RWPE1 (cell line): ENCODE results near the gene CFD.

Experiments used
- CTCF ChIA-PET: fragments of 350-600 bp; sonication (Branson Sonifier 250); formaldehyde crosslinking; extraction: SDS; loops from one replicate; lab custom pipeline; 2021; lab: Yijun Ruan, JAX
- POLR2A ChIA-PET: fragments of 400-600 bp; formaldehyde crosslinking; extraction: SDS; loops from one replicate; lab custom pipeline; 2020; ENCODE audit warnings: antibody characterized with exemption; ENCODE audit not compliant: low non-redundant PET; lab: Yijun Ruan, JAX
- DNase-seq: peaks from one replicate; pipeline ENCODE4 v3.0.0; 2012; ENCODE audit warnings: low spot score
- H3K27ac ChIP-seq: fragments of 450-650 bp; 2 replicates; pipeline ENCODE4 v1.5.1; 2017
- CTCF ChIP-seq: fragments of 450-650 bp; conservative IDR thresholded peaks from 2 replicates; pipeline ENCODE4 v1.5.1; 2017; ENCODE audit warnings: low read depth, mild to moderate bottlenecking

CFD gene

DNA sequence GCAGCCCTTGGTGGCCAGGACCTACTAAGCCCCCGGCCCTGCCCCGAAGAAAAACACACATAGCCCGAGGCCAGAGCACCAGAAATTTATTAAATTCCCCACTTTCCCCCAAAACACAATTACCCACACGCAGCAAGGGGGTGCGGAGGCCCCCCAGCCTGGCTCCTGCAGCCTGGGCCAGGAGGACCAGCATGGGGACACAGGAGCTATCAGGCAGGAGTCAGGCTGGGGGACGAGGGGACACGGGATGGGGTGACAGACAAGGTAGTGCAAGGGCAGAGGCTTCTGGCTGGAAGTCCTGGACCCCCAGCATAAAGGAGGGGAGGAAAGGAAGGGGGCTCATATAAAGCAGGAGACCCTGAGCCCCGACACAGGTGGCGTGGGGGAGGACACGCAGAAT, 37.0 kb downstream of the CFD start:
- CTCF ChIA-PET: no interaction called here
- H3K27ac ChIP-seq: peak overlapping the region; percentile 59; the same call in 1 of the 2 replicates
- no peak for DNase-seq
- no peak for TF ChIP-seq CTCF
- POLR2A ChIA-PET: no interaction called here

- TF ChIP-seq CTCF: no peak
- DNase-seq: no peak
- peak overlapping the region; percentile 59; the same call in 1 of the 2 replicates for H3K27ac ChIP-seq
- POLR2A ChIA-PET: interaction anchor here (0.5 kb wide), 1 partner anchor 17 kb away, joined by 4 read pairs; no protein-coding TSS in a partner anchor
- CTCF ChIA-PET: no interaction called here
Observed at GRCh38 chr19:896999-897398, 37.5 kb downstream of the CFD start.

DNA sequence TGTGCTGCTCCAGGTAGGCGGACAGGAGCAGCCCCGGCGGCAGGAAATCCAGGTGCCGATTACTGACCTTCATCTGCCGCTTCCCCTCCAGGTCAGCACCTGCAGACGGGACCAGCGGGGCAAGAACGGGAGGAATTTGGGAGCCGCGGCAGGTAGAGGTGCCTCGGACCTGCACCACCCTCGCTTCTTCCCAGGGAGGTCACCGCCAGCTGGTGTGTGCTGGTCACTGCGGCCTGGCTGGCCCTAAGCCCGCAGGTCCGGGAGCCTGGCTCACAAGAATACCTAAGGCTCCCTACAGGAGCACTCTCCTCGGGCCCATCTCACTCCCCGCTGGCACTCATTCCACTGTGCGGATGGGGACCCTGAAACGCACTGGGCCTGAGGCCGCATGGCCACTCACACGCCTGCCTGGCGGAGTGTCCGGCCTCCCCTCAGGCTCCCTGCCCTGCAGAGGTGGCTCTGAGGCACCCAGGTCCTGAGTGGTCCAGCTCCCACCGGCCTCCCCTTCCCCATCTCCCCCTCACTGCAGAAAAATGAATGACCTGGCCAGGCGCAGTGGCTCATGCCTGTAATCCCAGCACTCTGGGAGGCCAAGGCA, 38.1 kb downstream of the CFD start:
- ChIA-PET CTCF (no interaction called here), POLR2A (interaction anchor here (0.5 kb wide), 2 partner anchors 17 to 51 kb away, joined by 4 to 5 read pairs; no protein-coding TSS in a partner anchor)
- peak overlapping the region; percentile 59 for H3K27ac ChIP-seq
- no peak for DNase-seq
- no peak for TF ChIP-seq CTCF

DNA sequence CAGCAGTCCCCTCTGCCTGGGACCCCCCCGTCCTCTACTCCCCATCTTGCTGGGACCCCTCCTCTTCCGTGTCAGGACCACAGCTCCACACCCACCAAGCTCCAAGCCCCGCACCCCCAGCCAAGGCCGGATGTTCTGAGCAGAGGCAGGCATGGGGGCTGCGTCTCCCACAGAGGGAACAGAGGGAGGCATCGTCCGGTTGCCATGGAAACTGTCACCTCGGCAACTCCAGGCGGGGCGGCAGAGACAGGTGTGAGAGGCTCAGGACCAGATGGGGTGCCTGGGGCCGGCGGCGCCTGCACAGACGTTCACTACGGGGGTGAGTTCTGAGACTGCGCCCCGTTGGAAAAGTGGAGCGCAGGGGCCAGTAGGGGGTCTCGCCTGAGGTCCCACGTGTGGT, 39.2 kb downstream of the CFD start:
- ChIA-PET CTCF (interaction anchor here (0.6 kb wide), 2 partner anchors 42 to 114 kb away, joined by 3 to 5 read pairs; no protein-coding TSS in a partner anchor), POLR2A (no interaction called here)
- peak overlapping the region; percentile 59; the same call in 1 of the 2 replicates for H3K27ac ChIP-seq

DNA sequence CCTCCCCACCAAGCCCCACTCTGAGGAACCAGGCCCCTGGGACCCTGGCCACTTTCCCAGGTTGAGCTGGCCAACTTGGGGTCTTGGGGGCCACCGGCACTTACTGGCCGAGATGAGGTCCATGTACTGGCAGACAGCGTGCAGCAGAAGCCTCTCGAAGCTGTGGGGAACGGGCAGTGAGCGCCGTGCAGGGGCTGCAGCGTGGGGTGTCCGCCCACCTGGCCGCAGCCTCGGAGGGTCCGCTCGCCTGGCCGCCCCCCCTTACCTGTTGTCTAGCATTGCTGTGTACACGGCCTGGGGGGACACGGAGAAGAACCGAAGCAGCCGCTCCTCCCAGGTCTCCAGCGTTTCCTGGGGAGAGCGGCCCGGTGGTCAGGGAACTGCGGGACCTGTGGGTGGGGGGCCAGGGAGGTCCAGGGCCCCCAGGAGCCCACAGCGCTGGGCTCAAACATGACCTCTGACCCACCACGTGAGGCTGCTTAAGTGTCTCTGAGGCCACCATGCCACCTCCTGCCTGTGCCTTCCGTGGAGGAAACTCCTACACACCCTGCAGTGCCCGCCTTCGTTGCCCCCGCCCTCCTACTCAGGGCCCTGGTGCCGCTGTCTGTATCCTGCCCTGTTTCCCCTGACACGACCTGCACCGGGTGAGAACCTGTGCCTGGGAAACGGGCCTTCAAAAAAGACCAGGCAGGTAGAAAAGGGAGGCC, 40.0 kb downstream of the CFD start:
- TF ChIP-seq CTCF: no peak
- H3K27ac ChIP-seq: peak overlapping the region; percentile 59
- no peak for DNase-seq
- POLR2A ChIA-PET: no interaction called here
- CTCF ChIA-PET: no interaction called here

More for the DNA sequence above, 39.2 kb downstream of the CFD start:
- DNase-seq: no peak
- no peak for TF ChIP-seq CTCF

DNA sequence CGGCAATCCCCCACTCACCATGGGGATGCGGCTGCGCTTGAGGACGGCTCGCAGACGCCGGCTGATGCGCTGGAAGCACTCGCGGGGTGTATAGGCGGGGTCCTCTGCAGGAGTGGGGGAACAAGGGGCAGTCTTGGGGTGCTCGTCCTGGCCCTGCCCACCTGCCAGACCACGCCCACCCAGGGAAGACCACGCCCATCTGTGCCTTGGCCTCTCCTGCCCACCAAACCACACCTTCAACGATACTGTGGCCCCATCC, 40.5 kb downstream of the CFD start:
- CTCF ChIA-PET: no interaction called here
- no peak for DNase-seq
- H3K27ac ChIP-seq: peak overlapping the region; percentile 59
- POLR2A ChIA-PET: no interaction called here
- no peak for TF ChIP-seq CTCF
